Ovary (tissue), 9 donors: Measurements from ENCODE around the gene MAGEH1. TPM values are rescaled to one million over a fixed set of nuclear protein-coding genes. Genes with fewer than 3 reads are reported as not detected.
"Not testable (repeated sequence)": the region's sequence is repeated elsewhere in the genome, so short reads cannot be mapped to it uniquely, and the experiment has no call there.

Experiments
- DNase-seq, 5 donors: peaks; one replicate each; pipeline ENCODE4 v3.0.0-alpha.2; 2019 to 2020
- H3K27ac ChIP-seq, 2 donors: fragments of 200-600 bp; one replicate each; pipeline versions ENCODE4 v1.5.1 to v1.8.0; 2019 to 2022
- H3K27me3 ChIP-seq: fragments of 200-600 bp; one replicate; pipeline ENCODE4 v1.8.0; 2022
- H3K36me3 ChIP-seq: fragments of 200-600 bp; sonication (generic); one replicate; pipeline ENCODE4 v1.5.1; 2019
- H3K4me1 ChIP-seq: one replicate; pipeline ENCODE4 v1.8.1; 2013; ENCODE audit warnings: mild to moderate bottlenecking, moderate library complexity; ENCODE audit not compliant: insufficient read depth
- H3K4me3 ChIP-seq: fragments of 200-600 bp; sonication (generic); one replicate; pipeline ENCODE4 v1.5.1; 2017
- H3K9me3 ChIP-seq, 2 donors: fragments of 200-600 bp in 1 of 2; sonication (generic) in 1 of 2; one replicate each; pipeline versions ENCODE4 v1.5.1 to v1.8.1; 2013 to 2019; ENCODE audit warnings: mild to moderate bottlenecking in 1 of 2, moderate library complexity in 1 of 2
- EP300 ChIP-seq: sonication (generic); formaldehyde crosslinking; IDR thresholded peaks from one replicate; pipeline ENCODE4 v1.6.1; 2017; ENCODE audit warnings: antibody characterized with exemption
- POLR2A ChIP-seq: fragments of 450-650 bp; IDR thresholded peaks from one replicate; pipeline ENCODE4 v1.6.1; 2017; ENCODE audit warnings: antibody characterized with exemption, mild to moderate bottlenecking, moderate library complexity
- WGBS, 3 donors: extraction: QIAGEN DNeasy Blood & Tissue Kit in 1 of 3; methylation state at CpG; one replicate each; pipeline versions ENCODE4 v1.1.5 to v1.1.7; 2013 to 2017; 5-methylcytosine and 5-hydroxymethylcytosine counted together
- intact Hi-C, 4 donors: fragments of 100-400 bp; cut with DNase I; formaldehyde crosslinking; loops; one replicate each; pipeline versions ENCODE4 v1.11.0 to v1.15.1; 2022 to 2023
- polyA plus RNA-seq, 2 donors: library from polyadenylated mRNA; stranded (reverse); fragments of 200-250 nt in 1 of 2; fragments of 350-450 nt in 1 of 2; fragmentation: Illumina TruSeq in 1 of 2; extraction: RNeasy Lipid Tissue Mini Kit (QIAGEN cat#74804) in 1 of 2; gene quantifications; one replicate each; pipeline ENCODE4 v1.2.3, GENCODE V29; 2013 to 2014
- total RNA-seq, 7 donors: library from RNA; depleted of rRNA in 2 of 7; stranded (reverse); fragments of >200 nt in 2 of 7; fragmentation: NEBNext Ultra II Directional in 3 of 7; extraction: Animal tissue kit (Norgen Biotek cat#: 25700) in 3 of 7; gene quantifications; one replicate each; pipeline versions ENCODE4 v1.1.0 to v1.2.4, GENCODE V29; 2016 to 2023
- TF ChIP-seq, protein P1 (sequence below), 3 donors: fragments of 450-650 bp in 2 of 3; fragments of 200-600 bp in 1 of 3; IDR thresholded peaks; one replicate each; pipeline versions ENCODE4 v1.5.1 to v1.8.0; 2016 to 2022; ENCODE audit warnings: antibody characterized with exemption in 3 of 3, mild to moderate bottlenecking in 1 of 3
- donor health status: DM: no; HTN: no; CAD: no; lungs with moderate emphysema.
- donor health status: DM: no; HTN: no; CAD: no.
- donor health status: Bipolar disorder and iron deficiency.
- donor health status: DM: yes; HTN: yes; CAD: no.
- donor health status: DM: no; HTN: no; CAD: no.
- donor health status: DM: yes; HTN: yes; CAD: no.

The MAGEH1 gene
- total and polyA plus RNA-seq, 9 donors, result 28.9 to 47.5 (median 38.4) TPM

DNA sequence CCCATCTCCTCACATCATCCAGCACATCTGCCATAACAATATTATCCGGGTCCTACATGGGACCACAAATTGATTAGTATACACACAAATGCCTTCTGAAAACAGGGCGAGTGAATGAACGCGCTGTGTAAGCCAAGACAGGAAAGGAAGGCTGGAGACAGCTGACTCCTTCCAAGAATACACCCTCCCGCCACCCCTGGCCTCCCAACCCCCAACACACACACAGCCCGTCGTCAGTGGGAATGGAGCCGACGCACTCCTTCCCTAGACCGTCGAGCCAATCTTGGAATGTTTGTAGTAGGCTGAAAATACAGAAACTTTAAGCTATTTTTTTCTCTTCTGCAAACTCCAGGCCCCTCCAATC is 319 bp upstream of the MAGEH1 start:
- TF ChIP-seq, protein P1, sequence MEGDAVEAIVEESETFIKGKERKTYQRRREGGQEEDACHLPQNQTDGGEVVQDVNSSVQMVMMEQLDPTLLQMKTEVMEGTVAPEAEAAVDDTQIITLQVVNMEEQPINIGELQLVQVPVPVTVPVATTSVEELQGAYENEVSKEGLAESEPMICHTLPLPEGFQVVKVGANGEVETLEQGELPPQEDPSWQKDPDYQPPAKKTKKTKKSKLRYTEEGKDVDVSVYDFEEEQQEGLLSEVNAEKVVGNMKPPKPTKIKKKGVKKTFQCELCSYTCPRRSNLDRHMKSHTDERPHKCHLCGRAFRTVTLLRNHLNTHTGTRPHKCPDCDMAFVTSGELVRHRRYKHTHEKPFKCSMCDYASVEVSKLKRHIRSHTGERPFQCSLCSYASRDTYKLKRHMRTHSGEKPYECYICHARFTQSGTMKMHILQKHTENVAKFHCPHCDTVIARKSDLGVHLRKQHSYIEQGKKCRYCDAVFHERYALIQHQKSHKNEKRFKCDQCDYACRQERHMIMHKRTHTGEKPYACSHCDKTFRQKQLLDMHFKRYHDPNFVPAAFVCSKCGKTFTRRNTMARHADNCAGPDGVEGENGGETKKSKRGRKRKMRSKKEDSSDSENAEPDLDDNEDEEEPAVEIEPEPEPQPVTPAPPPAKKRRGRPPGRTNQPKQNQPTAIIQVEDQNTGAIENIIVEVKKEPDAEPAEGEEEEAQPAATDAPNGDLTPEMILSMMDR (IDR thresholded peaks at IDR 0.05), result no peak
- no peak for TF ChIP-seq POLR2A
- TF ChIP-seq EP300, result no peak
- H3K27ac ChIP-seq, result peak overlapping the region; percentile 41 to 80

DNA sequence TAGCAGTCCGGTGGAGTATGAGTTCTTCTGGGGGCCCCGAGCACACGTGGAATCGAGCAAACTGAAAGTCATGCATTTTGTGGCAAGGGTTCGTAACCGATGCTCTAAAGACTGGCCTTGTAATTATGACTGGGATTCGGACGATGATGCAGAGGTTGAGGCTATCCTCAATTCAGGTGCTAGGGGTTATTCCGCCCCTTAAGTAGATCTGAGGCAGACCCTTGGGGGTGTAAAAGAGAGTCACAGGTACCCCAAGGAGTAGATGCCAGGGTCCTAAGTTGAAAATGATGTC is 852 bp downstream of the MAGEH1 start:
- H3K27ac ChIP-seq, result no peak overlapping the region
- intact Hi-C loops, result no loop called here
- 36 to 52% (median 41%) methylated on average over 9 of the region's 9 CpGs for WGBS, 3 donors
- DNase-seq, result no peak
- peak overlapping the region; percentile 75 for H3K4me3 ChIP-seq
- no peaks in the 10 kb centered on the region for H3K4me1 ChIP-seq
- TF ChIP-seq EP300 (no peak), POLR2A (no peak)
- TF ChIP-seq, protein P1 (IDR thresholded peaks at IDR 0.05), result no peak
- H3K9me3 ChIP-seq, result no peaks in the 10 kb centered on the region
- H3K36me3 ChIP-seq, result no peaks in the 10 kb centered on the region
- H3K27me3 ChIP-seq, result no peaks in the 10 kb centered on the region

More for the DNA sequence above, 319 bp upstream of the MAGEH1 start:
- DNase-seq, result peak in 1 of 5 donors; percentile 61
- Histone ChIP-seq H3K4me3 (peak overlapping the region; percentile 75), H3K27me3 (no peaks in the 10 kb centered on the region), H3K36me3 (no peaks in the 10 kb centered on the region), H3K9me3 (no peaks in the 10 kb centered on the region), H3K4me1 (no peaks in the 10 kb centered on the region)
- 25 to 41% (median 30%) methylated on average over 11 of the region's 11 CpGs for WGBS, 3 donors
- intact Hi-C loops, result no loop called here

DNA sequence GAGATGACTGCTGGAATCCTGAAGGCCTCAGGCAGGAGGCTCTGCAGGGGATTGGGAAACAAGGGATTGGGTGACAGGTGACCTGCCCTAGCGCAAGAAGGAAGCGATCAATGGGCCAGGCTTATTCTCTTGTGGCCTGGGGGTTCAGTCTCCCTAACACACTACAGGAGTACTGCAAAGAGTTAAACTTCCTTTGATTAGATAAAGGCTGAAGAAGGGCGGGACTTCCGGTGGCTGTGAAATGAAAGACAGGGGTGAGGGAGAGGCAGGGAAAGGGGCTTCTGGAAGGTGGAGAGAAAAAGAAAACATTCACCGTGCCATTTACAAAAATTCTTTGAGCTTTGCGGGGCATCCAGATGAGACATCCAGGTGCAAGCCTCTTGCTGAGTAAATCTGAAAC is 3.8 kb downstream of the MAGEH1 start:
- H3K4me1 ChIP-seq, H3K4me3 ChIP-seq, intact Hi-C loops, DNase-seq, H3K9me3 ChIP-seq, H3K27ac ChIP-seq, H3K36me3 ChIP-seq, H3K27me3 ChIP-seq: not testable (repeated sequence)
- no CpG with 5 or more reads among the region's 6 CpGs for WGBS, 3 donors

DNA sequence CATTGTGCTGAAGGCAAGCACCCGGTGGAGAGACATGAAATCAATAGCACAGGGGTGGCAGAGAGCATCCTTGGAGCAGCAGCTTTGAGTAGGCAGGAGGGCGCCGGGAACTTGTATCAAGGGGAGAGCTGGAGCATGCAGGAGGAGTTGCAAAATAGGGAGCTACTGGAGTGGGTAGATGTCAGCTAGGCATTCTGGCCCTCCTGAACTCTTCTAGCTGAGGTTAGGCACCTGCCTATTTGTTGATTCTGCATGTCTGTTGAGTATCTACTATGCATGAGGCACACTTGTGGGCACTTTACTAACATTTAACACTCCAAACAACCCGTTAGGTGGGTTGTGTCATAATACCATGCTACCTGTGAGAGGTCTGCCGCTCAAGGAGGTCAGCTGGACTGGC is 7.5 kb downstream of the MAGEH1 start:
- H3K4me1 ChIP-seq, intact Hi-C loops, H3K27me3 ChIP-seq, H3K9me3 ChIP-seq, DNase-seq, H3K27ac ChIP-seq, H3K4me3 ChIP-seq, H3K36me3 ChIP-seq: not testable (repeated sequence)
- no CpG with 5 or more reads among the region's 5 CpGs for WGBS, 3 donors

DNA sequence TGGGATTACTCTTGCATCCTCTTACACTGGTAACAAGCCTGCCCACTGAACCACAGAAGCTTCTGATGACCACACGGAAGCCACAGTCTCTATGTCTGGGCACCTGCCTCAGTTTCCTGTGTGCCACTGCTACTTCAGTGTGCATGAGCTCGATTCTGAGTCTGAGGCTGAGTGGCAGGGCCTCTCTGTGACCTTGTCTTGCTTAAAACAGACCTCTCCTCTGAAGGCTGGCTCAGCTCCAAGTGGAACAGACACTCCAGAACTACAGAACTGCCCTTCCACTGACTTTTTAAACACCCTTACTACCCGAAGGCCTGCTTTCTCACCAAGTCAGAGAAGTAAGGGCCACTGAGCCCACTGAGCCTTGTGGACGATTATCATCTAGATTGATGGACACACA is 8.0 kb downstream of the MAGEH1 start:
- WGBS, 3 donors, result no CpG with 5 or more reads among the region's 4 CpGs
- intact Hi-C loops, H3K27ac ChIP-seq, H3K4me1 ChIP-seq, H3K36me3 ChIP-seq, H3K9me3 ChIP-seq, DNase-seq, H3K27me3 ChIP-seq, H3K4me3 ChIP-seq: not testable (repeated sequence)

DNA sequence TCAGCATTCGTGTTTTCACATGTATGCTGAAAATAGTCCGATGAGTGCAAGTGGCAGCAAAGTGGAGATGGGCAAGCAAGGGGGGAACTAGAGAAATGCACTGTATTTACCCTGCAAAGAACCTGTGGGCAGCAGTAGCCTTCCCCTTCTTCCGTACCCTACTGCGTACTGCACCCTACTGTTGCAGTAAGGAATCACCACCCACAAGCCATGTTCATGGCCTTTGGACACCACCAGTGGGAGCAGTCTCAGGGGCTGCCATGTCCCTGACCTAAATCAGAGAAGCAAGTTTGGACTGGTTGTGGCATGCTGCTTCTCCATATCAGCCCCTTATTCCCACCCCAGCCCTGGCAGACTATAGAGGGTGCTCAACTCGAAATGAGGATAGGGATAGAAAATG is 12.1 kb downstream of the MAGEH1 start:
- H3K27ac ChIP-seq, H3K27me3 ChIP-seq, H3K4me3 ChIP-seq, DNase-seq, H3K9me3 ChIP-seq, intact Hi-C loops, H3K36me3 ChIP-seq, H3K4me1 ChIP-seq: not testable (repeated sequence)
- WGBS, 3 donors, result no CpG with 5 or more reads among the region's 5 CpGs

DNA sequence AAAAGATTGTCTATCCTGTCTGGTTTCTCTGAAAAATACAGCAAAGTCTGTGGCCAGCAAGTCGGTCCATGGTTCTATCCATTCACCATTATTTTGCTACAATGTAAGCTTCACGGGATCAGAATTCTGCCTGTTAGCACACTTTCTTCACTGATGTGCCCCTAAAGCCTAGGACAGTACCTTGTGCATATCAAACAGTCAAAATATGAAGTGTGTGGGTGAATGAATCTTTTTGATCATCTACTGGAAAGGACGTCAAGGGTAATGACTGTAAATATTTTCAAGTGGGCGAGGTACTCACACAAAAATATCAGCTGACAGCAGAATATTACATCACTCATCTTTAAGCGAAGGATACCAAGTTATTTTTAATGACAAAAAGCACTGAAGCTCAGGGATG is 13.2 kb downstream of the MAGEH1 start:
- H3K36me3 ChIP-seq, H3K27ac ChIP-seq, intact Hi-C loops, H3K4me1 ChIP-seq, DNase-seq, H3K4me3 ChIP-seq, H3K9me3 ChIP-seq, H3K27me3 ChIP-seq: not testable (repeated sequence)
- no CpG with 5 or more reads among the region's 5 CpGs for WGBS, 3 donors

DNA sequence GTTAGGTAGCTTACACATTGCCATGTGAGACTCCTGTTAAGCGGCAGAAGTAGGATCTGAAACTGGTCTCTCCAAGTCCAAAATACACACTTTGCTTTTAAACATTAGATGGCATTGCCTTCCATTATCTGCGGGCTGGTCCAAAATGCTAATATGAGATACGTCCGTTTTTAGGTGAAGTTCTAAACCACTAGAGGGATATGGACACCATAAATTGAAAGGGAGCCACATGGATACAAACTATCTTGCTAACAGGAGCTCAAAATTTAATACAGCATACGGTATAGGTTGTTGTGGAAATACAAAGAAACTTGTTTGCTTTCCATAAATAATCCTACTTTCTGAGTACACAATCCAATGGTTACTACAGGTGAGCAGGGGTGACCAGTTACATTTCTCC is 13.9 kb downstream of the MAGEH1 start:
- DNase-seq, H3K27me3 ChIP-seq, H3K27ac ChIP-seq, H3K4me3 ChIP-seq, H3K9me3 ChIP-seq, H3K36me3 ChIP-seq, intact Hi-C loops, H3K4me1 ChIP-seq: not testable (repeated sequence)
- WGBS, 3 donors, result no CpG with 5 or more reads among the region's 5 CpGs

DNA sequence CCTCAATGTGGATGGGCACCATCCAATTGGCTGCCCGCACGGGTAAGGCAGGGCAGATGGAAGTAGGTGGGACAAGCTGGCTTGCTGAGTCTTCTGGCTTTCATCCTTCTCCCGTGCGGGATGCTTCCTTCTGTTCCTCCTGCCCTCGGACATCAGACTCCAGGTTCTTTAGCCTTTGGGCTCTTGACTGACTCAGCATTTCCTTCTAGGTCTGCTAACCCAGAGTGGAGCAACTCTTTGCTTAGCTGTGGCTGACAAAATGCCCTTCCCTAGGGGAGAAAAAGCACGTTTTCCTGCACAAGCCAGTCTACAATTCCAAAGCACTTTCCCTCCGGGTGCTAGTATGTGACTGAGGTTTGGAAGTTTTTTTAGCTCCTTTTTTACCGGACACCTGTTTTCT is 28.0 kb downstream of the MAGEH1 start:
- intact Hi-C loops, H3K4me3 ChIP-seq: not testable (repeated sequence)

More for the DNA sequence above, 28.0 kb downstream of the MAGEH1 start:
- not testable (repeated sequence) for H3K4me1 ChIP-seq, DNase-seq, H3K27ac ChIP-seq, H3K36me3 ChIP-seq, H3K27me3 ChIP-seq, H3K9me3 ChIP-seq
- 63 to 81% (median 79%) methylated on average over 6 of the region's 8 CpGs for WGBS, 3 donors
